Pons (tissue), 1 donor: ENCODE results near the gene IQSEC2.

Experiments
- DNase-seq: peaks from one replicate; pipeline ENCODE4 v3.0.0-alpha.2; 2016; ENCODE audit warnings: low spot score

The IQSEC2 gene

GRCh38 chrX:53244610-53245009 is 36.8 kb downstream of the IQSEC2 start:
- no peak for DNase-seq

GRCh38 chrX:53242310-53242709 is 39.1 kb downstream of the IQSEC2 start:
- DNase-seq = no peak

GRCh38 chrX:53241558-53241957 is 39.8 kb downstream of the IQSEC2 start:
- no peak for DNase-seq

- no peak for DNase-seq
Measured at GRCh38 chrX:53239474-53239873, 41.9 kb downstream of the IQSEC2 start.

GRCh38 chrX:53237056-53237455 is 44.3 kb downstream of the IQSEC2 start:
- DNase-seq = no peak

- DNase-seq = no peak
Measured at GRCh38 chrX:53236025-53236679, 45.2 kb downstream of the IQSEC2 start.

- no peak for DNase-seq
Measured at GRCh38 chrX:53235566-53235965, 45.8 kb downstream of the IQSEC2 start.

- no peak for DNase-seq
Measured at GRCh38 chrX:53234484-53234883, 46.9 kb downstream of the IQSEC2 start.

GRCh38 chrX:53233536-53233935 is 47.8 kb downstream of the IQSEC2 start:
- DNase-seq = no peak

GRCh38 chrX:53230116-53230515 is 51.3 kb downstream of the IQSEC2 start:
- DNase-seq = no peak

- DNase-seq = no peak
Measured at GRCh38 chrX:53227224-53227765, 54.1 kb downstream of the IQSEC2 start.

GRCh38 chrX:53224860-53225797 is 56.3 kb downstream of the IQSEC2 start, which contains the start of gene KDM5C:
Gene KDM5C, minus strand, starts transcription at chrX:53225207. Its CDS starts 318 bp downstream, at chrX:53224889.
- DNase-seq = peak; percentile 85

GRCh38 chrX:53223955-53224859 is 57.2 kb downstream of the IQSEC2 start:
- no peak for DNase-seq

GRCh38 chrX:53223068-53223693 is 58.2 kb downstream of the IQSEC2 start:
- no peak for DNase-seq
